SU-DHL-6 (cell line): ENCODE measurements around the gene CLTC.

Experiments
- H2AFZ ChIP-seq: fragments of 200-600 bp; sonication (generic); 2 replicates; pipeline ENCODE4 v1.6.1; 2014; ENCODE audit warnings: low read depth, mild to moderate bottlenecking, moderate library complexity, mixed read lengths, antibody characterized with exemption, low read length; ENCODE audit not compliant: severe bottlenecking
- H3F3A ChIP-seq: fragments of 200-600 bp; shearing (Covaris generic); 2 replicates; pipeline ENCODE4 v1.6.0; 2016; ENCODE audit warnings: antibody characterized with exemption, mild to moderate bottlenecking; ENCODE audit not compliant: insufficient read depth
- H3K27ac ChIP-seq: fragments of 200-600 bp; sonication (generic); 2 replicates; pipeline ENCODE4 v1.5.1; 2016; ENCODE audit warnings: low read depth, mild to moderate bottlenecking, low read length, moderate library complexity, mixed read lengths
- H3K27me3 ChIP-seq: fragments of 200-600 bp; sonication (generic), shearing (Covaris generic); 2 replicates; pipeline ENCODE4 v1.6.0; 2014; ENCODE audit warnings: mild to moderate bottlenecking, low read length
- H3K36me3 ChIP-seq: fragments of 200-600 bp; sonication (generic); 2 replicates; pipeline ENCODE4 v1.6.1; 2014; ENCODE audit warnings: mild to moderate bottlenecking, low read length, mixed read lengths
- H3K4me2 ChIP-seq: fragments of 300-600, 200-600 bp; shearing (Covaris generic), sonication (generic); 2 replicates; pipeline ENCODE4 v1.6.0; 2014; ENCODE audit warnings: low read length, low read depth, mild to moderate bottlenecking; ENCODE audit not compliant: poor library complexity, severe bottlenecking
- H3K4me3 ChIP-seq: fragments of 200-600 bp; sonication (generic); 2 replicates; pipeline ENCODE4 v1.5.1; 2014; ENCODE audit warnings: antibody characterized with exemption, low read length, mild to moderate bottlenecking, mixed read lengths; ENCODE audit not compliant: insufficient read depth, poor library complexity, severe bottlenecking
- H3K79me2 ChIP-seq: fragments of 200-600 bp; sonication (generic); 2 replicates; pipeline ENCODE4 v1.6.1; 2014; ENCODE audit warnings: mild to moderate bottlenecking, low read length, moderate library complexity; ENCODE audit not compliant: insufficient read depth
- H3K9ac ChIP-seq: fragments of 200-600 bp; sonication (generic); 2 replicates; pipeline ENCODE4 v1.7.0; 2014; ENCODE audit warnings: mild to moderate bottlenecking, low read length
- H3K9me2 ChIP-seq: fragments of 200-600 bp; sonication (generic); replicated peaks from 2 replicates; pipeline ENCODE4 v1.6.1; 2014; ENCODE audit warnings: low read length; ENCODE audit not compliant: insufficient read depth
- H3K9me3 ChIP-seq: fragments of 200-600 bp; sonication (generic); 2 replicates; pipeline ENCODE4 v1.6.1; 2014; ENCODE audit warnings: low read length, mixed read lengths; ENCODE audit not compliant: insufficient read depth
- H4K20me1 ChIP-seq: fragments of 200-600 bp; sonication (generic); 2 replicates; pipeline ENCODE4 v1.6.1; 2014; ENCODE audit warnings: low read depth, mild to moderate bottlenecking, antibody characterized with exemption, low read length, moderate library complexity, mixed read lengths
- EZH2phosphoT487 ChIP-seq: fragments of 200-600 bp; sonication (generic), shearing (Covaris generic); conservative IDR thresholded peaks from 2 replicates; pipeline ENCODE4 v1.6.1; 2018; ENCODE audit warnings: mild to moderate bottlenecking, antibody characterized with exemption, low read length, moderate library complexity, mixed read lengths
- TF ChIP-seq, protein P1 (sequence below): fragments of 200-600 bp; sonication (generic); IDR thresholded peaks from one replicate; pipeline ENCODE4 v1.5.1; 2017; ENCODE audit warnings: antibody characterized with exemption, mild to moderate bottlenecking, low read length, moderate library complexity; ENCODE audit not compliant: insufficient read depth, poor library complexity, severe bottlenecking

CLTC gene

GRCh38 chr17:59611503-59611902 is 8.2 kb upstream of the CLTC start:
- H3K4me3 ChIP-seq = no peak overlapping the region
- H3K27ac ChIP-seq = no peak overlapping the region
- peaks cover 17% of the 10 kb centered on the region for H3K36me3 ChIP-seq
- H3K79me2 ChIP-seq = no peaks in the 10 kb centered on the region
- no peak overlapping the region for H2AFZ ChIP-seq
- no peaks in the 10 kb centered on the region for H4K20me1 ChIP-seq
- no peak overlapping the region for H3K4me2 ChIP-seq
- no peaks in the 10 kb centered on the region for H3K9me2 ChIP-seq
- H3K9me3 ChIP-seq = no peaks in the 10 kb centered on the region
- peaks cover 5% of the 10 kb centered on the region; the same call in 1 of the 2 replicates for H3F3A ChIP-seq
- no peaks in the 10 kb centered on the region for H3K27me3 ChIP-seq
- no peak for TF ChIP-seq EZH2phosphoT487
- TF ChIP-seq, protein P1, sequence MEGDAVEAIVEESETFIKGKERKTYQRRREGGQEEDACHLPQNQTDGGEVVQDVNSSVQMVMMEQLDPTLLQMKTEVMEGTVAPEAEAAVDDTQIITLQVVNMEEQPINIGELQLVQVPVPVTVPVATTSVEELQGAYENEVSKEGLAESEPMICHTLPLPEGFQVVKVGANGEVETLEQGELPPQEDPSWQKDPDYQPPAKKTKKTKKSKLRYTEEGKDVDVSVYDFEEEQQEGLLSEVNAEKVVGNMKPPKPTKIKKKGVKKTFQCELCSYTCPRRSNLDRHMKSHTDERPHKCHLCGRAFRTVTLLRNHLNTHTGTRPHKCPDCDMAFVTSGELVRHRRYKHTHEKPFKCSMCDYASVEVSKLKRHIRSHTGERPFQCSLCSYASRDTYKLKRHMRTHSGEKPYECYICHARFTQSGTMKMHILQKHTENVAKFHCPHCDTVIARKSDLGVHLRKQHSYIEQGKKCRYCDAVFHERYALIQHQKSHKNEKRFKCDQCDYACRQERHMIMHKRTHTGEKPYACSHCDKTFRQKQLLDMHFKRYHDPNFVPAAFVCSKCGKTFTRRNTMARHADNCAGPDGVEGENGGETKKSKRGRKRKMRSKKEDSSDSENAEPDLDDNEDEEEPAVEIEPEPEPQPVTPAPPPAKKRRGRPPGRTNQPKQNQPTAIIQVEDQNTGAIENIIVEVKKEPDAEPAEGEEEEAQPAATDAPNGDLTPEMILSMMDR = no peak
- H3K9ac ChIP-seq = no peak overlapping the region

- no peaks in the 10 kb centered on the region for H3K9me3 ChIP-seq
- H3K27me3 ChIP-seq = no peaks in the 10 kb centered on the region
- H3K36me3 ChIP-seq = no peaks in the 10 kb centered on the region; the same call in 1 of the 2 replicates
- no peak overlapping the region for H3K9ac ChIP-seq
- H2AFZ ChIP-seq = no peak overlapping the region
- H4K20me1 ChIP-seq = peaks cover 7% of the 10 kb centered on the region; the same call in 1 of the 2 replicates
- peaks cover 13% of the 10 kb centered on the region for H3F3A ChIP-seq
- H3K27ac ChIP-seq = no peak overlapping the region
- no peak overlapping the region for H3K4me3 ChIP-seq
- no peaks in the 10 kb centered on the region for H3K9me2 ChIP-seq
- H3K79me2 ChIP-seq = peaks cover 26% of the 10 kb centered on the region
- TF ChIP-seq, protein P1 = no peak
- no peak for TF ChIP-seq EZH2phosphoT487
- no peak overlapping the region for H3K4me2 ChIP-seq
Measured at GRCh38 chr17:59616253-59616920, 3.3 kb upstream of the CLTC start.

- Histone ChIP-seq H4K20me1 (peaks cover 14% of the 10 kb centered on the region; the same call in 1 of the 2 replicates), H3K9me3 (no peaks in the 10 kb centered on the region)
Measured at GRCh38 chr17:59617156-59617732, 2.5 kb upstream of the CLTC start.

More at GRCh38 chr17:59617156-59617732, 2.5 kb upstream of the CLTC start:
- Histone ChIP-seq H3K9ac (no peak overlapping the region), H3K4me3 (no peak overlapping the region), H3K4me2 (peak overlapping the region; percentile 96), H3K27ac (no peak overlapping the region), H3F3A (peaks cover 21% of the 10 kb centered on the region), H3K36me3 (no peaks in the 10 kb centered on the region; the same call in 1 of the 2 replicates), H2AFZ (peak overlapping the region; percentile 37), H3K9me2 (no peaks in the 10 kb centered on the region), H3K27me3 (no peaks in the 10 kb centered on the region), H3K79me2 (peaks cover 34% of the 10 kb centered on the region)
- TF ChIP-seq EZH2phosphoT487 = no peak
- TF ChIP-seq, protein P1 = no peak
